Prostate gland (tissue), 2 donors: Measurements from ENCODE around the gene RUSC1.

Experiments used
- POLR2A ChIP-seq: fragments of 450-650 bp; IDR thresholded peaks from one replicate; pipeline ENCODE4 v1.6.1; 2016; ENCODE audit warnings: antibody characterized with exemption, mild to moderate bottlenecking
- POLR2AphosphoS5 ChIP-seq: sonication (generic); formaldehyde crosslinking; IDR thresholded peaks from one replicate; pipeline ENCODE4 v1.6.1; 2017; ENCODE audit warnings: antibody characterized with exemption
- TF ChIP-seq, protein P1 (sequence below), 4 experiments: fragments of 200-600 bp in 2 of 4; fragments of 450-650 bp in 2 of 4; sonication (generic) in 2 of 4; IDR thresholded peaks; 1 replicate in 3 of 4; 2 replicates in 1 of 4; pipeline ENCODE4 v1.5.1; 2016 to 2019; ENCODE audit warnings: antibody characterized with exemption in 4 of 4, mild to moderate bottlenecking in 2 of 4, moderate library complexity in 2 of 4

DNA sequence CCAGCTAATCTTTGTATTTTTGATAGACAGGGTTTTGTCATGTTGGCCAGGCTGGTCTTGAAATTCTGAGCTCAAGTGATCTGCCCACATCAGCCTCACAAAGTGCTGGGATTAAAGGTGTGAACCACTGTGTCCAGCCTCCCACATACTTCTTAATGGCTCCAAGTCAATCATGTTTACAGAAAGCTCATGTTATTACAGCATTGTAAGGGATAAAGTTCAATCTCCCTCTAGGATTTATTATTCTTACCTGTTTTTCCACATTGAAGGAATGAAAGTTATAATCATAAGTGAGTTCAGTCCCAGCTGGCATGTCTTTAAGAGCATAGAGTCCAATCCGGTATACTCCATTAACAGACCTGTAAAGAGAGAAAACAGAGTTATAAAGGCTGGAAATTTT, 39.4 kb downstream of the RUSC1 start:
- TF ChIP-seq POLR2AphosphoS5 (no peak), POLR2A (no peak)
- TF ChIP-seq, protein P1, sequence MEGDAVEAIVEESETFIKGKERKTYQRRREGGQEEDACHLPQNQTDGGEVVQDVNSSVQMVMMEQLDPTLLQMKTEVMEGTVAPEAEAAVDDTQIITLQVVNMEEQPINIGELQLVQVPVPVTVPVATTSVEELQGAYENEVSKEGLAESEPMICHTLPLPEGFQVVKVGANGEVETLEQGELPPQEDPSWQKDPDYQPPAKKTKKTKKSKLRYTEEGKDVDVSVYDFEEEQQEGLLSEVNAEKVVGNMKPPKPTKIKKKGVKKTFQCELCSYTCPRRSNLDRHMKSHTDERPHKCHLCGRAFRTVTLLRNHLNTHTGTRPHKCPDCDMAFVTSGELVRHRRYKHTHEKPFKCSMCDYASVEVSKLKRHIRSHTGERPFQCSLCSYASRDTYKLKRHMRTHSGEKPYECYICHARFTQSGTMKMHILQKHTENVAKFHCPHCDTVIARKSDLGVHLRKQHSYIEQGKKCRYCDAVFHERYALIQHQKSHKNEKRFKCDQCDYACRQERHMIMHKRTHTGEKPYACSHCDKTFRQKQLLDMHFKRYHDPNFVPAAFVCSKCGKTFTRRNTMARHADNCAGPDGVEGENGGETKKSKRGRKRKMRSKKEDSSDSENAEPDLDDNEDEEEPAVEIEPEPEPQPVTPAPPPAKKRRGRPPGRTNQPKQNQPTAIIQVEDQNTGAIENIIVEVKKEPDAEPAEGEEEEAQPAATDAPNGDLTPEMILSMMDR (IDR thresholded peaks at IDR 0.05) = no peak
